Breast epithelium (tissue), 3 donors: ENCODE results near the gene JPH2.

Experiments used
- POLR2A ChIP-seq: fragments of 450-650 bp; IDR thresholded peaks from one replicate; pipeline ENCODE4 v1.6.1; 2016; ENCODE audit warnings: antibody characterized with exemption, mild to moderate bottlenecking, moderate library complexity
- POLR2AphosphoS5 ChIP-seq, 3 donors: sonication (generic); formaldehyde crosslinking; IDR thresholded peaks; one replicate each; pipeline ENCODE4 v1.6.1; 2017; ENCODE audit warnings: antibody characterized with exemption in 3 of 3
- TF ChIP-seq, protein P1 (sequence below), 3 donors: fragments of 450-650 bp; IDR thresholded peaks; one replicate each; pipeline ENCODE4 v1.5.1; 2016 to 2017; ENCODE audit warnings: antibody characterized with exemption in 3 of 3, mild to moderate bottlenecking in 3 of 3, moderate library complexity in 3 of 3

- TF ChIP-seq, protein P1, sequence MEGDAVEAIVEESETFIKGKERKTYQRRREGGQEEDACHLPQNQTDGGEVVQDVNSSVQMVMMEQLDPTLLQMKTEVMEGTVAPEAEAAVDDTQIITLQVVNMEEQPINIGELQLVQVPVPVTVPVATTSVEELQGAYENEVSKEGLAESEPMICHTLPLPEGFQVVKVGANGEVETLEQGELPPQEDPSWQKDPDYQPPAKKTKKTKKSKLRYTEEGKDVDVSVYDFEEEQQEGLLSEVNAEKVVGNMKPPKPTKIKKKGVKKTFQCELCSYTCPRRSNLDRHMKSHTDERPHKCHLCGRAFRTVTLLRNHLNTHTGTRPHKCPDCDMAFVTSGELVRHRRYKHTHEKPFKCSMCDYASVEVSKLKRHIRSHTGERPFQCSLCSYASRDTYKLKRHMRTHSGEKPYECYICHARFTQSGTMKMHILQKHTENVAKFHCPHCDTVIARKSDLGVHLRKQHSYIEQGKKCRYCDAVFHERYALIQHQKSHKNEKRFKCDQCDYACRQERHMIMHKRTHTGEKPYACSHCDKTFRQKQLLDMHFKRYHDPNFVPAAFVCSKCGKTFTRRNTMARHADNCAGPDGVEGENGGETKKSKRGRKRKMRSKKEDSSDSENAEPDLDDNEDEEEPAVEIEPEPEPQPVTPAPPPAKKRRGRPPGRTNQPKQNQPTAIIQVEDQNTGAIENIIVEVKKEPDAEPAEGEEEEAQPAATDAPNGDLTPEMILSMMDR (IDR thresholded peaks at IDR 0.05): no peak
- TF ChIP-seq POLR2AphosphoS5 (IDR thresholded peaks at IDR 0.05) (no peak), POLR2A (no peak)
Measured at GRCh38 chr20:44079291-44079690, 107.7 kb downstream of the JPH2 start.
